HFFc6 (cell line): Measurements from ENCODE around the gene NUCKS1. TPM values are rescaled to one million over a fixed set of nuclear protein-coding genes. Genes with fewer than 3 reads are reported as not detected.

Experiments used
- DNase-seq: peaks from one replicate; pipeline ENCODE4 v3.0.0-alpha.2; 2018
- H3K27ac Mint-ChIP-seq: 2 replicates; pipeline ENCODE4 v1.8.0; 2020; ENCODE audit warnings: mild to moderate bottlenecking, mixed read lengths
- H3K27me3 Mint-ChIP-seq: 2 replicates; pipeline ENCODE4 v1.8.0; 2021; ENCODE audit warnings: mild to moderate bottlenecking, moderate library complexity, mixed read lengths; ENCODE audit not compliant: insufficient read depth
- H3K36me3 Mint-ChIP-seq: 2 replicates; pipeline ENCODE4 v1.8.0; 2021; ENCODE audit warnings: low read depth, mixed read lengths
- H3K4me1 Mint-ChIP-seq: 2 replicates; pipeline ENCODE4 v1.8.0; 2020; ENCODE audit warnings: low read depth, mixed read lengths
- H3K4me3 Mint-ChIP-seq: 2 replicates; pipeline ENCODE4 v1.8.0; 2020; ENCODE audit warnings: mild to moderate bottlenecking, moderate library complexity, mixed read lengths
- H3K9me3 Mint-ChIP-seq: 2 replicates; pipeline ENCODE4 v1.8.0; 2020; ENCODE audit warnings: mild to moderate bottlenecking, mixed read lengths
- total RNA-seq, 6 experiments: library from RNA; stranded (reverse); fragmentation: NEBNext Ultra II Directional; extraction: Animal tissue kit (Norgen Biotek cat#: 25700); gene quantifications; 2 replicates in 1 of 6; 3 replicates in 5 of 6; pipeline ENCODE4 v1.2.3, GENCODE V29; 2021
- TF ChIP-seq, protein P1 (sequence below): fragments of 200-600 bp; sonication (generic); IDR thresholded peaks from 2 replicates; pipeline ENCODE4 v1.5.0; 2021; ENCODE audit warnings: antibody characterized with exemption, mild to moderate bottlenecking

The NUCKS1 gene
- total RNA-seq, 6 experiments from 2014 or later: 187 to 259 (median 222) TPM

GRCh38 chr1:205785446-205785845 lies 35.5 kb upstream of the NUCKS1 start:
- no peak for DNase-seq
- no peak overlapping the region for H3K4me3 Mint-ChIP-seq
- H3K9me3 Mint-ChIP-seq: no peaks in the 10 kb centered on the region
- H3K36me3 Mint-ChIP-seq: peaks cover 9% of the 10 kb centered on the region; the same call in 1 of the 2 replicates
- peaks cover 1% of the 10 kb centered on the region; the same call in 1 of the 2 replicates for H3K27me3 Mint-ChIP-seq
- TF ChIP-seq, protein P1, sequence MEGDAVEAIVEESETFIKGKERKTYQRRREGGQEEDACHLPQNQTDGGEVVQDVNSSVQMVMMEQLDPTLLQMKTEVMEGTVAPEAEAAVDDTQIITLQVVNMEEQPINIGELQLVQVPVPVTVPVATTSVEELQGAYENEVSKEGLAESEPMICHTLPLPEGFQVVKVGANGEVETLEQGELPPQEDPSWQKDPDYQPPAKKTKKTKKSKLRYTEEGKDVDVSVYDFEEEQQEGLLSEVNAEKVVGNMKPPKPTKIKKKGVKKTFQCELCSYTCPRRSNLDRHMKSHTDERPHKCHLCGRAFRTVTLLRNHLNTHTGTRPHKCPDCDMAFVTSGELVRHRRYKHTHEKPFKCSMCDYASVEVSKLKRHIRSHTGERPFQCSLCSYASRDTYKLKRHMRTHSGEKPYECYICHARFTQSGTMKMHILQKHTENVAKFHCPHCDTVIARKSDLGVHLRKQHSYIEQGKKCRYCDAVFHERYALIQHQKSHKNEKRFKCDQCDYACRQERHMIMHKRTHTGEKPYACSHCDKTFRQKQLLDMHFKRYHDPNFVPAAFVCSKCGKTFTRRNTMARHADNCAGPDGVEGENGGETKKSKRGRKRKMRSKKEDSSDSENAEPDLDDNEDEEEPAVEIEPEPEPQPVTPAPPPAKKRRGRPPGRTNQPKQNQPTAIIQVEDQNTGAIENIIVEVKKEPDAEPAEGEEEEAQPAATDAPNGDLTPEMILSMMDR: no peak
- H3K27ac Mint-ChIP-seq: no peak overlapping the region
- no peaks in the 10 kb centered on the region for H3K4me1 Mint-ChIP-seq

- H3K36me3 Mint-ChIP-seq: no peaks in the 10 kb centered on the region
- no peak overlapping the region for H3K4me3 Mint-ChIP-seq
- H3K4me1 Mint-ChIP-seq: no peaks in the 10 kb centered on the region
- no peak overlapping the region for H3K27ac Mint-ChIP-seq
- DNase-seq: no peak
- no peaks in the 10 kb centered on the region; the same call in 1 of the 2 replicates for H3K27me3 Mint-ChIP-seq
- no peaks in the 10 kb centered on the region for H3K9me3 Mint-ChIP-seq
- TF ChIP-seq, protein P1: no peak
These were observed 33.9 kb upstream of the NUCKS1 start for GRCh38 chr1:205783904-205784303.

DNA sequence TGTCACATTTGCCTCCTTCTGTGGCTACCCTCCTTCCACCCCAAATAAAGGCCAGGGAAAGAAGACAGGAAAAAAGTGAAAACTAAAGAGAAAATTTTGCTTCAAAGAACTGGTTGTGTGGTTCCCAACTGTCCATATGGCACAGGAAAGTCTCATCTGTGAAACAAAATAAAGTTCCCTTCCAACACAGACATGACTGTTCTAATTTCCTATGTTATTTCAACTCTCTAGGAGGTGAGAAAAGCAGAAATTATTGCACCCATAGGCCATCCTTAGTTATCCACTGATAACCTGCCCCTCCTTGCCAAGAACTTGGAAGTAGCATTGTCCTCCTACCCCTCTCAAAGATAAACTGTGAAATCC lies 33.4 kb upstream of the NUCKS1 start:
- Mint-ChIP-seq H3K27ac (no peak overlapping the region), H3K9me3 (no peaks in the 10 kb centered on the region), H3K4me1 (no peaks in the 10 kb centered on the region), H3K27me3 (no peaks in the 10 kb centered on the region; the same call in 1 of the 2 replicates), H3K4me3 (no peak overlapping the region), H3K36me3 (no peaks in the 10 kb centered on the region)
- no peak for DNase-seq
- TF ChIP-seq, protein P1: no peak

- Mint-ChIP-seq H3K36me3 (no peaks in the 10 kb centered on the region), H3K4me1 (no peaks in the 10 kb centered on the region), H3K4me3 (no peak overlapping the region), H3K27ac (no peak overlapping the region), H3K27me3 (peaks cover 4% of the 10 kb centered on the region; the same call in 1 of the 2 replicates), H3K9me3 (no peaks in the 10 kb centered on the region)
- TF ChIP-seq, protein P1: no peak
- DNase-seq: no peak
These were observed 32.8 kb upstream of the NUCKS1 start for GRCh38 chr1:205782627-205783432.

DNA sequence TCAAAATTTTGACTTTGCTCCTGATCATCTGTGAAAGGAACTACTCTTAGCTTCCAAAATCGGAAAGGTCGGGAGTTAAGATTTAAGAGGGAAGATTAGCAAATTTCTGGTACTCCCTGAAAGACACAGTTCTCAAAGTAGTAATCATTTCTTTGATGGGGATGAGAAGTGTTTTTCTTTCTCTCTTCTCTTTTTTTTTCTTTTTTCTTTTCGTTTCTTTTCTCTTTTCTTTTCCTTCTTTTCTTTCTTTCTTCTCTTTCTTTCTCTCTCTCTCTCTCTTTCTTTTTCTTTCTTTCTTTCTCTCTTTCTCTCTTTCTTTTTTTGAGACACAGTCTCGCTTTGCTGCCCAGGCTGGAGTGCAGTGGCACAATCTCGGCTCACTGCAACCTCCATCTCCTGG lies 30.4 kb upstream of the NUCKS1 start:
- H3K27ac Mint-ChIP-seq: no peak overlapping the region
- H3K36me3 Mint-ChIP-seq: no peaks in the 10 kb centered on the region
- TF ChIP-seq, protein P1: no peak
- peaks cover 7% of the 10 kb centered on the region for H3K4me1 Mint-ChIP-seq
- peaks cover 4% of the 10 kb centered on the region; the same call in 1 of the 2 replicates for H3K27me3 Mint-ChIP-seq
- no peak for DNase-seq
- no peak overlapping the region for H3K4me3 Mint-ChIP-seq
- H3K9me3 Mint-ChIP-seq: no peaks in the 10 kb centered on the region; the same call in 1 of the 2 replicates
